Measurements from ENCODE around the gene CAND2. TPM values are rescaled to one million over a fixed set of nuclear protein-coding genes. Genes with fewer than 3 reads are reported as not detected.
A peak's percentile ranks its signal among the peaks of the same experiment; 100 is the strongest.
"Not testable (repeated sequence)": the region's sequence is repeated elsewhere in the genome, so short reads cannot be mapped to it uniquely, and the experiment has no call there.

Gene CAND2
- total and polyA plus RNA-seq, 3 donors from 2014 or later = 38.0 to 128 (median 118) TPM

DNA sequence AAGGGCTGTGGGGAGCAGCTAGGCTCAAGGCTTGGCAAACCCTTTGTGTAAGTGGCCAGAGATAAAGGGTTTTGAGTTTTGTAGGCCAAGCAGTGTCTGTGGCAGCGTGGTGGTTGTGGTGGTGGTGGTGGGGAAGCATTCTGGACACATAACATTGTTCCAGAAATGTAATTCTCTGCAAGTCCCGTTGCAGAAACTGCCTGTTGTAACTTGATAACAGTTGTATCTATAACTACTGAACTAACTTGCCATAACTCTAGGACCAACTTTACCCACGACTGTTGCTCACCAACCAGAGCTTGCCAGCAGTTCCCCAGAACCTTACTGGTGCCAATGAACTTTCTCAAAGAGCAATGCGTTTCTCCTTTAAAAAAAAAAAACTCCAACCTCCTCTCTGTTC lies 19.3 kb upstream of the CAND2 start:
- Histone ChIP-seq H3K4me3 (no peak overlapping the region), H3K27me3 (no peaks in the 10 kb centered on the region), H3K9me3 (no peaks in the 10 kb centered on the region), H3K27ac (no peak overlapping the region), H3K4me1 (peaks cover 3% of the 10 kb centered on the region), H3K36me3 (ENCODE audit: low read depth, missing control alignments) (no peaks in the 10 kb centered on the region)
- no peak for DNase-seq
- TF ChIP-seq, protein P1, sequence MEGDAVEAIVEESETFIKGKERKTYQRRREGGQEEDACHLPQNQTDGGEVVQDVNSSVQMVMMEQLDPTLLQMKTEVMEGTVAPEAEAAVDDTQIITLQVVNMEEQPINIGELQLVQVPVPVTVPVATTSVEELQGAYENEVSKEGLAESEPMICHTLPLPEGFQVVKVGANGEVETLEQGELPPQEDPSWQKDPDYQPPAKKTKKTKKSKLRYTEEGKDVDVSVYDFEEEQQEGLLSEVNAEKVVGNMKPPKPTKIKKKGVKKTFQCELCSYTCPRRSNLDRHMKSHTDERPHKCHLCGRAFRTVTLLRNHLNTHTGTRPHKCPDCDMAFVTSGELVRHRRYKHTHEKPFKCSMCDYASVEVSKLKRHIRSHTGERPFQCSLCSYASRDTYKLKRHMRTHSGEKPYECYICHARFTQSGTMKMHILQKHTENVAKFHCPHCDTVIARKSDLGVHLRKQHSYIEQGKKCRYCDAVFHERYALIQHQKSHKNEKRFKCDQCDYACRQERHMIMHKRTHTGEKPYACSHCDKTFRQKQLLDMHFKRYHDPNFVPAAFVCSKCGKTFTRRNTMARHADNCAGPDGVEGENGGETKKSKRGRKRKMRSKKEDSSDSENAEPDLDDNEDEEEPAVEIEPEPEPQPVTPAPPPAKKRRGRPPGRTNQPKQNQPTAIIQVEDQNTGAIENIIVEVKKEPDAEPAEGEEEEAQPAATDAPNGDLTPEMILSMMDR (IDR thresholded peaks at IDR 0.05) = no peak
- no peak for TF ChIP-seq POLR2A (IDR thresholded peaks at IDR 0.05)
- intact Hi-C loops (cut with DNase I; ENCODE audit: low total_unique reads) = no loop called here
- WGBS, 2 donors = 41 to 49% methylated on average over 4 of the region's 4 CpGs

DNA sequence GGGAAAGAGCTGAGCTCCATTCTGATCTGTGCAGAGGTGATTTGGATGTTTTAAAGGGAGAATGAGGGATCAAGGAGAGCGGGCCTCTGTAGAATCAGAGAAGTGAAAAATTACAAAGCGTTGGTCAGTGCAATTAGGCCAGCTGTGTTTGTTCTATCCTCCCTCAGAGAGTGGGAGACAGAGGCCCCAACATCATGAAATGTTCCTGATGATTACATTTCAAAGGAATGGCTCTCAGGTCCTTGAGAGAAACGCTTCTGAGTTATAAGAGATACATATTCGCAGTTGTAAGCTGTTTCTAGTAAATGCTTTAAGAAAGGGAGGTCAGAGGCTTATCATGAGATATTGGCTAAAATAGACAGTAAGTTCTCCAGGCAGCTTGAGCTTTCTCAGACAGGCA lies 15.7 kb upstream of the CAND2 start:
- Histone ChIP-seq H3K4me3 (no peak overlapping the region), H3K27ac (peak overlapping the region in 1 of 2 donors; percentile 44), H3K4me1 (no peaks in the 10 kb centered on the region), H3K36me3 (ENCODE audit: low read depth, missing control alignments) (no peaks in the 10 kb centered on the region), H3K27me3 (no peaks in the 10 kb centered on the region), H3K9me3 (no peaks in the 10 kb centered on the region)
- TF ChIP-seq POLR2A (IDR thresholded peaks at IDR 0.05) = no peak
- TF ChIP-seq, protein P1 (IDR thresholded peaks at IDR 0.05) = no peak
- 33 to 47% methylated on average over 4 of the region's 4 CpGs for WGBS, 2 donors
- DNase-seq = no peak
- intact Hi-C loops (cut with DNase I; ENCODE audit: low total_unique reads) = no loop called here

DNA sequence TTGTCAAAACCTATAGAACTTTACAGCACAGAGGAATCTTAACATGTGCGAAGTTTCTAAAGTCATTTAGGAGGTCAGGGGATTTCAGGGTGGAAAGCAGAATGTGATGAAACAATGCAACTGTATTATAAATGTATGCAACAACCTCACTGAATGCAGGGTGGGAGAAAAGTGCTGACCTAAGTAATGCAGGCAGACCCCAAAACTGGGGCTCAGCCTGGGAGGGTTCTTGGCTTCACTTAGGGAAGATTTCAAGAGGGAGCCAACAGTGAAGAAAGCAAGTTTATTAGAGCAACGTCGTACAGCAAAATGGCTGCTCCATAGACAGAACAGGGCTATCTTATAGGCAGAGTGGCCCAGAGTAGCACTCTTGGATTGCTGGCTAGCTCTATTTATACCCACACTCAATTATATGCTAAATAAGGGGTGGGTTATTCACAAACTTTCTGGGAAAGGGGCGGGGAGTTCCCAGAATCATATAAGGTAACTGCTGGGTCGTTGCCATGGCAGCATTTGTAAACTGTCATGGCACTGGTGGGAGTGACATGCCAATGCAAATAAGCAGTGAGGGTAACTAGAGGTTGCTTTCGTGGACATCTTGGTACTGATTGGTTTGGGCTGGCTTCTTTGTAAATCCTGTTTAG lies 14.2 kb upstream of the CAND2 start:
- no peak overlapping the region for H3K4me3 ChIP-seq
- H3K9me3 ChIP-seq = no peaks in the 10 kb centered on the region
- intact Hi-C loops (cut with DNase I; ENCODE audit: low total_unique reads) = no loop called here
- H3K27me3 ChIP-seq = no peaks in the 10 kb centered on the region
- TF ChIP-seq, protein P1 (IDR thresholded peaks at IDR 0.05) = no peak
- TF ChIP-seq POLR2A (IDR thresholded peaks at IDR 0.05) = no peak
- DNase-seq = peak; percentile 47
- 83 to 86% methylated on average over 6 of the region's 6 CpGs for WGBS, 2 donors
- peak overlapping the region in 1 of 2 donors; percentile 44 for H3K27ac ChIP-seq
- H3K36me3 ChIP-seq (ENCODE audit: low read depth, missing control alignments) = no peaks in the 10 kb centered on the region
- no peaks in the 10 kb centered on the region for H3K4me1 ChIP-seq

DNA sequence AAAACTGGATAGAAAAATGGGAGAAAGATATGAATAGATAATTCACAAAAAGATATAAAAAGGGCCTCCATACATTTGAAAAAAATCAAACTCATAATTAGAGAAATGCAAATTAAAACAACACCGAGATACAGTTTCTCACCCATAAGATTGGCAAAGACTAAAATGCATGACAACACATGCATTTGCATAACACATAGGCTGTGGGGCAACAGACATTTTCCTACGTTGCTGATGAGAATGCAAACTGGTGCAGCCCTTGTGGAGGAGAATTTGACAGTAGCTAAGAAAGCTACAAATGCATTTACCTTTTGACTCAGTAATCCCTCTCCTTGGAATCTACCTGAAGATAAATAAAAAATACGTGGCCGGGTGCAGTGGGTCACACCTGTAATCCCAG lies 11.4 kb upstream of the CAND2 start:
- H3K27me3 ChIP-seq = no peaks in the 10 kb centered on the region
- H3K27ac ChIP-seq = no peak overlapping the region
- DNase-seq = no peak
- TF ChIP-seq, protein P1 (IDR thresholded peaks at IDR 0.05) = no peak
- TF ChIP-seq POLR2A (IDR thresholded peaks at IDR 0.05) = no peak
- H3K4me3 ChIP-seq = no peak overlapping the region
- no peaks in the 10 kb centered on the region for H3K4me1 ChIP-seq
- H3K9me3 ChIP-seq = no peaks in the 10 kb centered on the region
- 85 to 88% methylated on average over 4 of the region's 4 CpGs for WGBS, 2 donors
- no peaks in the 10 kb centered on the region for H3K36me3 ChIP-seq (ENCODE audit: low read depth, missing control alignments)
- intact Hi-C loops (cut with DNase I; ENCODE audit: low total_unique reads) = no loop called here

DNA sequence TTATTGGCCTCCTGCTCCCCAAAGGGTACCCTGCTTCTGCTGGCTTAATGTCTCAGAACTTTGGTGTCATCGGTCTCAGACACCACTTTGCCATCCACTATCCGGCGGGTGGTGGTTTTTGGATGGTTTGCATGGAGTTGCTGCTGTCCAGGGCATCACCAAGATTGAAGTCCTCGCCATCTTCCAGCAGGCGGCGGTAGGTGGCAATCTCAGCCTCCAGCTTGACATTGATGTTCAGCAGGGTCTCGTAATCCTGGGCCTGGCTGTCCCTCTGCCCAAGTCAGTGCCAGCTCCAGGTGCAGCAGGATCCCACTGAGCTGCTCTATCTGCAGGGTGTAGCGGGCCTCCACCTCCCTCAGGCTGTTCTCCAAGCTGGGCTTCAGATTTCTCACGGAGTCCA lies 9.1 kb upstream of the CAND2 start:
- 57 to 79% methylated on average over 3 to 8 of the region's 9 CpGs for WGBS, 2 donors
- DNase-seq = peak; percentile 63
- H3K27me3 ChIP-seq; H3K27ac ChIP-seq; H3K4me1 ChIP-seq; H3K4me3 ChIP-seq; H3K9me3 ChIP-seq; intact Hi-C loops (cut with DNase I; ENCODE audit: low total_unique reads); H3K36me3 ChIP-seq (ENCODE audit: low read depth, missing control alignments): not testable (repeated sequence)
- TF ChIP-seq, protein P1 (IDR thresholded peaks at IDR 0.05) = peak in 1 of 3 experiments; percentile 33

DNA sequence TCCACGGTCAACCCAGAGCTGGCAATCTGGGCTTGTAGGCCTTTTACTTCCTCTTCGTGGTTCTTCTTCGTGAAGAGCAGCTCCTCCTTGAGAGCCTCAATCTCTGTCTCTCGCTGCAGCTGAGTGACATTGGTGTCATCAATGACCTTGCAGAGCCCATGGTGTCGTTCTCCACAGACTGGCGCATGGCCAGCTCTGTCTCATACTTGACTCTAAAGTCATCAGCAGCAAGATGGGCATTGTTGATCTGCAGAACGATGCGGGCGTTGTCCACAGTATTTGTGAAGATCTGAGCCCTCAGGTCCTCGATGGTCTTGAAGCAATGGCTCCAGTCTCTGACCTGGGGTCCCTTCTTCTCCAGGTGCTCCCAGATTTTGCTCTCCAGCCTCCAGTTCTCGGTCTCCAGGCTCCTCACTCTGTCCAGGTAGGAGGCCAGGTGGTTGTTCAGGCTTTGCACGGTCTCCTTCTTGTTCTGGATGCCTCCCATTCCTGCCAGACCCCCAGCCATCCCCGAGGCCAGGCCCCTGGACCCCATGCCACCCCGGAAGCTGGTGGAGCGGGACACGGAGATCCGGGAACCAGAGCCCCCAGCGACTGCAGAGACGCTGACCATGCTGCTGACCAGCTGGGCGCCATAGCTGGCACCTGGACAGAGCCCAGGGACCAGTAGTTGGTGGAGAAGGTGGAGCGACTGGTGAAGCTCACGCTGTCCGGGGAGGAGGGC lies 8.4 kb upstream of the CAND2 start:
- intact Hi-C loops (cut with DNase I; ENCODE audit: low total_unique reads); H3K27ac ChIP-seq; H3K36me3 ChIP-seq (ENCODE audit: low read depth, missing control alignments); DNase-seq; H3K4me3 ChIP-seq; H3K4me1 ChIP-seq; H3K9me3 ChIP-seq; H3K27me3 ChIP-seq: not testable (repeated sequence)
- 85 to 90% methylated on average over 11 to 23 of the region's 23 CpGs for WGBS, 2 donors

Data from testis (tissue), 3 donors.